OCI-LY3 (cell line): ENCODE results near the gene MUCL1.

Experiments used
- H2AFZ ChIP-seq: fragments of 200-600, 300-600 bp; shearing (Covaris generic); 2 replicates; pipeline ENCODE4 v1.6.0; 2014; ENCODE audit warnings: antibody characterized with exemption, low read depth, low read length
- H3K27ac ChIP-seq: fragments of 200-600, 300-600 bp; sonication (generic); 2 replicates; pipeline ENCODE4 v1.5.1; 2014; ENCODE audit warnings: mild to moderate bottlenecking, low read length, moderate library complexity, mixed read lengths
- H3K27me3 ChIP-seq: fragments of 200-600, 300-600 bp; sonication (generic); 2 replicates; pipeline ENCODE4 v1.6.1; 2014; ENCODE audit warnings: low read depth, low read length, mixed read lengths
- H3K36me3 ChIP-seq: fragments of 200-600, 300-600 bp; sonication (generic); replicated peaks from 2 replicates; pipeline ENCODE3; 2014; ENCODE audit warnings: low read depth, low read length, mixed read lengths
- H3K4me1 ChIP-seq: fragments of 300-600, 200-600 bp; sonication (generic); 2 replicates; pipeline ENCODE4 v1.6.1; 2014; ENCODE audit warnings: low read length, mixed read lengths
- H3K4me2 ChIP-seq: fragments of 200-600, 300-600 bp; sonication (generic); 2 replicates; pipeline ENCODE4 v1.6.1; 2014; ENCODE audit warnings: low read length, mixed read lengths
- H3K4me3 ChIP-seq: fragments of 300-600, 200-600 bp; sonication (generic); 2 replicates; pipeline ENCODE4 v1.5.1; 2014; ENCODE audit warnings: antibody characterized with exemption, mild to moderate bottlenecking, low read length, moderate library complexity
- H3K79me2 ChIP-seq: fragments of 300-600, 200-600 bp; shearing (Covaris generic); 2 replicates; pipeline ENCODE4 v1.6.1; 2014; ENCODE audit warnings: mild to moderate bottlenecking, low read length, mixed read lengths
- H3K9ac ChIP-seq: fragments of 300-600, 200-600 bp; shearing (Covaris generic); 2 replicates; pipeline ENCODE4 v1.6.0; 2014; ENCODE audit warnings: mild to moderate bottlenecking, low read length, moderate library complexity
- H3K9me3 ChIP-seq: fragments of 200-600, 300-600 bp; shearing (Covaris generic); 2 replicates; pipeline ENCODE4 v1.6.1; 2014; ENCODE audit warnings: low read length, mixed read lengths; ENCODE audit not compliant: insufficient read depth
- H4K20me1 ChIP-seq: fragments of 200-600, 300-600 bp; sonication (generic); 2 replicates; pipeline ENCODE4 v1.6.1; 2016; ENCODE audit warnings: low read length, mixed read lengths; ENCODE audit not compliant: insufficient read depth
- EZH2phosphoT487 ChIP-seq: fragments of 200-600 bp; shearing (Covaris generic); IDR thresholded peaks from 2 replicates; pipeline ENCODE4 v1.6.1; 2018; ENCODE audit warnings: antibody characterized with exemption, mixed run types, low read depth
- TF ChIP-seq, protein P1 (sequence below): fragments of 200-600, 300-600 bp; sonication (generic); IDR thresholded peaks from 2 replicates; pipeline ENCODE4 v1.5.1; 2014; ENCODE audit warnings: antibody characterized with exemption, low read length, low read depth

MUCL1 gene

DNA sequence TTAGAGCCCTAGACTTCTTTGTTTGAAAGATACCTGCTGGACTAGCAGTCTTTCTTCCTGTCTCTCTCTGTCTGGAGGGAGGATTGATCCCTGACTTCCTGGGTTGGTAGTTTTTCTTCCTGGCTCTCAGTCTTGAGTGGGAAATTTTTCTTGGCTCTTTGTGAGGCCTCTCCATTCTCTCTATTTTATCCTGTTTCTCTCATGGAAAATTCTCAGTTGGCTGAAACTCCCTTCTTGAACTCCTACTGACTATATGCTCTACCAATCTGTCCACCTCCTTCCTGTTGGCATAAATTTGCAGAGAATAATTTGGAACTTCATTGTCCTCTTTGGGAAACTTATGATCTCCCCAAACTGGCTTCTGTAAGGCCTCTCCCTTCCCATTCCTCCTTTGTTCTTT, 24.1 kb upstream of the MUCL1 start:
- H3K4me1 ChIP-seq = no peaks in the 10 kb centered on the region
- H3K79me2 ChIP-seq = no peaks in the 10 kb centered on the region
- no peaks in the 10 kb centered on the region for H3K36me3 ChIP-seq
- H3K9me3 ChIP-seq = no peaks in the 10 kb centered on the region
- H2AFZ ChIP-seq = 0 out of 2 replicates have a peak overlapping the region, but pooled peaks have one; percentile 39
- H3K4me2 ChIP-seq = no peak overlapping the region
- no peaks in the 10 kb centered on the region for H4K20me1 ChIP-seq
- no peaks in the 10 kb centered on the region for H3K27me3 ChIP-seq
- H3K4me3 ChIP-seq = no peak overlapping the region
- no peak overlapping the region for H3K27ac ChIP-seq
- no peak overlapping the region for H3K9ac ChIP-seq
- TF ChIP-seq EZH2phosphoT487 = no peak
- TF ChIP-seq, protein P1, sequence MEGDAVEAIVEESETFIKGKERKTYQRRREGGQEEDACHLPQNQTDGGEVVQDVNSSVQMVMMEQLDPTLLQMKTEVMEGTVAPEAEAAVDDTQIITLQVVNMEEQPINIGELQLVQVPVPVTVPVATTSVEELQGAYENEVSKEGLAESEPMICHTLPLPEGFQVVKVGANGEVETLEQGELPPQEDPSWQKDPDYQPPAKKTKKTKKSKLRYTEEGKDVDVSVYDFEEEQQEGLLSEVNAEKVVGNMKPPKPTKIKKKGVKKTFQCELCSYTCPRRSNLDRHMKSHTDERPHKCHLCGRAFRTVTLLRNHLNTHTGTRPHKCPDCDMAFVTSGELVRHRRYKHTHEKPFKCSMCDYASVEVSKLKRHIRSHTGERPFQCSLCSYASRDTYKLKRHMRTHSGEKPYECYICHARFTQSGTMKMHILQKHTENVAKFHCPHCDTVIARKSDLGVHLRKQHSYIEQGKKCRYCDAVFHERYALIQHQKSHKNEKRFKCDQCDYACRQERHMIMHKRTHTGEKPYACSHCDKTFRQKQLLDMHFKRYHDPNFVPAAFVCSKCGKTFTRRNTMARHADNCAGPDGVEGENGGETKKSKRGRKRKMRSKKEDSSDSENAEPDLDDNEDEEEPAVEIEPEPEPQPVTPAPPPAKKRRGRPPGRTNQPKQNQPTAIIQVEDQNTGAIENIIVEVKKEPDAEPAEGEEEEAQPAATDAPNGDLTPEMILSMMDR = no peak

DNA sequence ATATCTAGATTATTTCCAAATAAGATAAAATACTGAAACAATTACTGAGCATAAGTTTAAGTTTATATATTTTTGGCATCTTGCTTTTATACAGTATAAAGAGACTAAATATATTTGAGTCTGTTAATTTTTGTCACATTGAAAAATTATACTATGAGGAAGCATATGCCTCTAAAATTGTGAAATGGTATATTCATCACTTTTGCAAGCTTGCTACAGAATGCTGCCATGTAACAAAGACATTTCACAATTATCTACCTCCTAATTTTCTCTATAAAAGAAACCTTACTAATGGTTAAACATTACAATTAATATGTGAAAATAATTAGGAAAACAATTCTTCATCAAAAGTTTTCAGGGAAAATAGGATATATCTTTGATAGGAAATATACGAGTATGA, 22.7 kb upstream of the MUCL1 start:
- TF ChIP-seq, protein P1 = no peak
- no peak for TF ChIP-seq EZH2phosphoT487
- H3K4me2 ChIP-seq = no peak overlapping the region
- H3K4me1 ChIP-seq = no peaks in the 10 kb centered on the region
- H3K9me3 ChIP-seq = no peaks in the 10 kb centered on the region
- no peaks in the 10 kb centered on the region for H3K27me3 ChIP-seq
- H3K27ac ChIP-seq = no peak overlapping the region
- H2AFZ ChIP-seq = no peak overlapping the region
- H4K20me1 ChIP-seq = no peaks in the 10 kb centered on the region
- H3K79me2 ChIP-seq = no peaks in the 10 kb centered on the region
- no peaks in the 10 kb centered on the region for H3K36me3 ChIP-seq
- H3K9ac ChIP-seq = no peak overlapping the region
- H3K4me3 ChIP-seq = no peak overlapping the region

DNA sequence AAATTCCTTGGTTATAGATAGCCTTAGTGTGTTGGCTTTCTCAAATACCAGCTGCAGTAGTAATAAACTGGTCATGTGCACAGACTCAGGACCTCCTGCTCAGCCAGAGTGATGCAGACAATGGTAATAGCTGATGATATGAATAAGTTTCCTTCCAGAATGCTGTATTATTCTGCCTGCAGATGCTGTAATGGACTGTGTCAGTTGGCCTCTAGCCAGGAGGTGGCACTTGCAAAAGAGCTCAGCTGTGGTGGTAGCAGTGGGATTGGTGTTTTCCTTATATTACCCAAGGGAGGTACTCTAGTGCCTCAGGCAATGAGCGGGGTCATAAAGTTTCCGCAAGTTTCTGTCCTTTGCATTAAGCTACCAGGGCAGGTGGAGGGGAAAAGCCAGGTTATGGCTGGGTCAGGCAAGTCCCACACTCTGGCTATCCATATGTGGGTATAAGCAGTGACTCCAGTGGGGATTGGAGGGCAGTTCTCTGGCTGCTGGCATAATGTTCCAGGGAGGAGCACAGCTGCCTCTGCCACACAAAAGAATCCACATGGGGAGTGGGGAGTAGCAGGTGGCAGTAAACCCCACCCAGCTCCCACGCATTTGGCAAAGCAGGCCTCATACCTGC, 14.0 kb upstream of the MUCL1 start:
- H3K27ac ChIP-seq = no peak overlapping the region
- no peak overlapping the region for H3K9ac ChIP-seq
- no peaks in the 10 kb centered on the region; the same call in 1 of the 2 replicates for H3K9me3 ChIP-seq
- TF ChIP-seq, protein P1 = no peak
- no peak for TF ChIP-seq EZH2phosphoT487
- H4K20me1 ChIP-seq = no peaks in the 10 kb centered on the region
- no peak overlapping the region for H2AFZ ChIP-seq
- no peaks in the 10 kb centered on the region for H3K27me3 ChIP-seq
- no peak overlapping the region for H3K4me3 ChIP-seq
- no peaks in the 10 kb centered on the region for H3K4me1 ChIP-seq
- no peaks in the 10 kb centered on the region for H3K36me3 ChIP-seq
- H3K4me2 ChIP-seq = no peak overlapping the region
- H3K79me2 ChIP-seq = no peaks in the 10 kb centered on the region

DNA sequence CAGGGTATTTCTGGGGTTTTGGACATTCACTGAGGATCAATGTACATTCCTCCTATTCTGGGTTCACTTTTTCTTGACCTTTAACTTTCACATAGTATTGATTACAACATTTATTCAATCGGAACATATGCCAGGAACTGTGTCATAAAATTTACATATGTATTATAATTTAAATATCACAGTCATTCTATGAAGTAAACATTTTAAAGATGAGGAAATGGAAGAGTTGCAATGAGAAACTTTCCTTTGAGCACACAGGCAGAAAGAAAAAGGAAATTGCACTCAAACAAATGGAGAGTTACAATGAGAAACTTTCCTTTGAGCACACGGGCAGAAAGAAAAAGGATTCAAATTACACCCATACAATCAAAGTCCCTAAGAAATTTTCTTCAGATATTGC, 3.1 kb downstream of the MUCL1 start:
- H3K27me3 ChIP-seq = no peaks in the 10 kb centered on the region
- H2AFZ ChIP-seq = no peak overlapping the region
- H3K9ac ChIP-seq = peak overlapping the region; percentile 39; the same call in 1 of the 2 replicates
- H3K9me3 ChIP-seq = no peaks in the 10 kb centered on the region; the same call in 1 of the 2 replicates
- H4K20me1 ChIP-seq = no peaks in the 10 kb centered on the region
- peak overlapping the region; percentile 58 for H3K27ac ChIP-seq
- peaks cover 41% of the 10 kb centered on the region for H3K4me1 ChIP-seq
- H3K79me2 ChIP-seq = no peaks in the 10 kb centered on the region
- no peaks in the 10 kb centered on the region for H3K36me3 ChIP-seq
- H3K4me3 ChIP-seq = peak overlapping the region; percentile 34
- H3K4me2 ChIP-seq = peak overlapping the region; percentile 78
- TF ChIP-seq EZH2phosphoT487 = no peak
- TF ChIP-seq, protein P1 = no peak
